ENCODE results near the gene SRGAP3.

DNA sequence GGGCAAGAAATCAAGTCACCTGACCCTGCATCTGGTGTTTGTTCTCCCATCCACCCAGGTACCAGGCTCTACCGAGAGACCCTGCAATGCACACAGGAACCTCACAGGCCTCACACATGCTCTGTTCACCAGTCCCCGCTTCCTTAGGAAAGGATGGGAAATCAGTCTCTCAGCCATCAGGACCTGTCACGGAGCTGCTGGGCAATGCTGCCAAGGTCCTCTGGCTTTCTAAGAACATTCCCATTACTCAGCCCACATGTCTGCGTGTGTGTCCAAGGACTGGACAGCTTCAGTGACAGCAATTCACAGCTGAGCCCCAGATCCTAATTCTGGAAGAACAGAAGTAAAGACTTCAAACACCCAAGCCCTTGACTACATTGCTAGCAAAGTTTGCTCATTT, 6.5 kb upstream of the SRGAP3 start:
- TF ChIP-seq, protein P1, sequence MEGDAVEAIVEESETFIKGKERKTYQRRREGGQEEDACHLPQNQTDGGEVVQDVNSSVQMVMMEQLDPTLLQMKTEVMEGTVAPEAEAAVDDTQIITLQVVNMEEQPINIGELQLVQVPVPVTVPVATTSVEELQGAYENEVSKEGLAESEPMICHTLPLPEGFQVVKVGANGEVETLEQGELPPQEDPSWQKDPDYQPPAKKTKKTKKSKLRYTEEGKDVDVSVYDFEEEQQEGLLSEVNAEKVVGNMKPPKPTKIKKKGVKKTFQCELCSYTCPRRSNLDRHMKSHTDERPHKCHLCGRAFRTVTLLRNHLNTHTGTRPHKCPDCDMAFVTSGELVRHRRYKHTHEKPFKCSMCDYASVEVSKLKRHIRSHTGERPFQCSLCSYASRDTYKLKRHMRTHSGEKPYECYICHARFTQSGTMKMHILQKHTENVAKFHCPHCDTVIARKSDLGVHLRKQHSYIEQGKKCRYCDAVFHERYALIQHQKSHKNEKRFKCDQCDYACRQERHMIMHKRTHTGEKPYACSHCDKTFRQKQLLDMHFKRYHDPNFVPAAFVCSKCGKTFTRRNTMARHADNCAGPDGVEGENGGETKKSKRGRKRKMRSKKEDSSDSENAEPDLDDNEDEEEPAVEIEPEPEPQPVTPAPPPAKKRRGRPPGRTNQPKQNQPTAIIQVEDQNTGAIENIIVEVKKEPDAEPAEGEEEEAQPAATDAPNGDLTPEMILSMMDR (IDR thresholded peaks at IDR 0.05; ENCODE audit: low read depth, low read length): no peak
- no peak for TF ChIP-seq EZH2phosphoT487 (IDR thresholded peaks at IDR 0.05; ENCODE audit: low read depth)

All from OCI-LY3 (cell line).